HCT116 (cell line): ENCODE data around the gene CORO2B.

Experiments
- CEBPB ChIP-seq: IDR thresholded peaks from 2 replicates; pipeline ENCODE4 v1.6.1; 2012; ENCODE audit warnings: low read depth
- EZH2 ChIP-seq: fragments of 200-600 bp; sonication (generic); IDR thresholded peaks from 2 replicates; pipeline ENCODE4 v1.6.1; 2017; ENCODE audit warnings: antibody characterized with exemption, mixed run types
- POLR2A ChIP-seq: IDR thresholded peaks from 2 replicates; pipeline ENCODE4 v1.7.0; 2011; ENCODE audit warnings: borderline replicate concordance; ENCODE audit not compliant: insufficient read depth, insufficient read length; ENCODE audit errors: extremely low read depth
- POLR2AphosphoS5 ChIP-seq: IDR thresholded peaks from 2 replicates; pipeline ENCODE4 v1.6.1; 2011; ENCODE audit warnings: mild to moderate bottlenecking, low read depth, low read length, moderate library complexity
- RAD21 ChIP-seq: IDR thresholded peaks from 2 replicates; pipeline ENCODE4 v1.6.1; 2012; ENCODE audit warnings: low read depth, mild to moderate bottlenecking
- TF ChIP-seq, protein P1 (sequence below), 3 experiments: fragments of 200-600 bp in 1 of 3; sonication (generic) in 1 of 3; IDR thresholded peaks in 2 of 3; conservative IDR thresholded peaks in 1 of 3; 2 replicates each; pipeline ENCODE4 v1.5.1; 2012 to 2017; ENCODE audit warnings: low read depth in 2 of 3, low read length in 2 of 3, antibody characterized with exemption in 1 of 3, borderline replicate concordance in 1 of 3, control low read depth in 1 of 3, mild to moderate bottlenecking in 1 of 3, mixed read lengths in 1 of 3, mixed run types in 1 of 3, moderate library complexity in 1 of 3; ENCODE audit not compliant: insufficient read depth in 1 of 3
- TF ChIP-seq, protein P2 (sequence below): IDR thresholded peaks from 2 replicates; pipeline ENCODE4 v1.6.1; 2012
- TF ChIP-seq, protein P3 (sequence below): IDR thresholded peaks from 2 replicates; pipeline ENCODE4 v1.6.1; 2011; ENCODE audit warnings: mild to moderate bottlenecking, low read length, moderate library complexity; ENCODE audit not compliant: insufficient replicate concordance; ENCODE audit errors: extremely low read depth

DNA sequence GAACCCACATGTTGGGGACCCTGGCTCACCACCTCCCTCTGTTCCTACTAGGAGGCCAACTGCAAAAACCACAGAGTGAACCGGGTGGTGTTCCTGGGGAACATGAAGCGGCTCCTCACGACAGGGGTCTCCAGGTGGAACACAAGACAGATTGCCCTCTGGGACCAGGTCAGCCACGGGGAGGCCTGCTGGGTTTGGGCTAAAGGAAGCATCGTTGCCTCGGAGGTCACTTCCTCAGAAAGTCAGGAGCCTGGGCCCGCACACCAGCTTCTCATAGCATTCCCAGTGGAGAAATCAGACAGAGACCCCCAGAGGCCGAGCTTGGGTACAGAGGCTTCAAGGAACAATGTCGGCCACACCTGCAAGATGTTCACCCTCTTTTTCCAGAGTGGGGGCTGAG, 135.1 kb downstream of the CORO2B start:
- TF ChIP-seq POLR2AphosphoS5 (no peak), CEBPB (no peak), POLR2A (no peak), EZH2 (no peak), RAD21 (no peak)
- TF ChIP-seq, protein P1, sequence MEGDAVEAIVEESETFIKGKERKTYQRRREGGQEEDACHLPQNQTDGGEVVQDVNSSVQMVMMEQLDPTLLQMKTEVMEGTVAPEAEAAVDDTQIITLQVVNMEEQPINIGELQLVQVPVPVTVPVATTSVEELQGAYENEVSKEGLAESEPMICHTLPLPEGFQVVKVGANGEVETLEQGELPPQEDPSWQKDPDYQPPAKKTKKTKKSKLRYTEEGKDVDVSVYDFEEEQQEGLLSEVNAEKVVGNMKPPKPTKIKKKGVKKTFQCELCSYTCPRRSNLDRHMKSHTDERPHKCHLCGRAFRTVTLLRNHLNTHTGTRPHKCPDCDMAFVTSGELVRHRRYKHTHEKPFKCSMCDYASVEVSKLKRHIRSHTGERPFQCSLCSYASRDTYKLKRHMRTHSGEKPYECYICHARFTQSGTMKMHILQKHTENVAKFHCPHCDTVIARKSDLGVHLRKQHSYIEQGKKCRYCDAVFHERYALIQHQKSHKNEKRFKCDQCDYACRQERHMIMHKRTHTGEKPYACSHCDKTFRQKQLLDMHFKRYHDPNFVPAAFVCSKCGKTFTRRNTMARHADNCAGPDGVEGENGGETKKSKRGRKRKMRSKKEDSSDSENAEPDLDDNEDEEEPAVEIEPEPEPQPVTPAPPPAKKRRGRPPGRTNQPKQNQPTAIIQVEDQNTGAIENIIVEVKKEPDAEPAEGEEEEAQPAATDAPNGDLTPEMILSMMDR (IDR thresholded peaks at IDR 0.05 in 2 of 3, conservative IDR thresholded peaks at IDR 0.05 in 1 of 3; ENCODE audit: borderline replicate concordance in 1 of 3, insufficient read depth in 1 of 3, low read depth in 2 of 3, low read length in 2 of 3): no peak
- TF ChIP-seq, protein P2, sequence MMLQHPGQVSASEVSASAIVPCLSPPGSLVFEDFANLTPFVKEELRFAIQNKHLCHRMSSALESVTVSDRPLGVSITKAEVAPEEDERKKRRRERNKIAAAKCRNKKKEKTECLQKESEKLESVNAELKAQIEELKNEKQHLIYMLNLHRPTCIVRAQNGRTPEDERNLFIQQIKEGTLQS: no peak
- TF ChIP-seq, protein P3, sequence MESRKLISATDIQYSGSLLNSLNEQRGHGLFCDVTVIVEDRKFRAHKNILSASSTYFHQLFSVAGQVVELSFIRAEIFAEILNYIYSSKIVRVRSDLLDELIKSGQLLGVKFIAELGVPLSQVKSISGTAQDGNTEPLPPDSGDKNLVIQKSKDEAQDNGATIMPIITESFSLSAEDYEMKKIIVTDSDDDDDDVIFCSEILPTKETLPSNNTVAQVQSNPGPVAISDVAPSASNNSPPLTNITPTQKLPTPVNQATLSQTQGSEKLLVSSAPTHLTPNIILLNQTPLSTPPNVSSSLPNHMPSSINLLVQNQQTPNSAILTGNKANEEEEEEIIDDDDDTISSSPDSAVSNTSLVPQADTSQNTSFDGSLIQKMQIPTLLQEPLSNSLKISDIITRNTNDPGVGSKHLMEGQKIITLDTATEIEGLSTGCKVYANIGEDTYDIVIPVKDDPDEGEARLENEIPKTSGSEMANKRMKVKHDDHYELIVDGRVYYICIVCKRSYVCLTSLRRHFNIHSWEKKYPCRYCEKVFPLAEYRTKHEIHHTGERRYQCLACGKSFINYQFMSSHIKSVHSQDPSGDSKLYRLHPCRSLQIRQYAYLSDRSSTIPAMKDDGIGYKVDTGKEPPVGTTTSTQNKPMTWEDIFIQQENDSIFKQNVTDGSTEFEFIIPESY: no peak
